Hepatic stellate cell (primary cell): ENCODE results near the gene GADD45A.
"Not testable (repeated sequence)": the region's sequence is repeated elsewhere in the genome, so short reads cannot be mapped to it uniquely, and the experiment has no call there.

Experiments
- DNase-seq: peaks from one replicate; pipeline ENCODE4 v3.0.0; 2011; ENCODE audit warnings: low spot score

Gene GADD45A

GRCh38 chr1:67721650-67722291 is 36.8 kb downstream of the GADD45A start:
- no peak for DNase-seq

- DNase-seq: no peak
These were observed 37.4 kb downstream of the GADD45A start for GRCh38 chr1:67722292-67722944.

DNA sequence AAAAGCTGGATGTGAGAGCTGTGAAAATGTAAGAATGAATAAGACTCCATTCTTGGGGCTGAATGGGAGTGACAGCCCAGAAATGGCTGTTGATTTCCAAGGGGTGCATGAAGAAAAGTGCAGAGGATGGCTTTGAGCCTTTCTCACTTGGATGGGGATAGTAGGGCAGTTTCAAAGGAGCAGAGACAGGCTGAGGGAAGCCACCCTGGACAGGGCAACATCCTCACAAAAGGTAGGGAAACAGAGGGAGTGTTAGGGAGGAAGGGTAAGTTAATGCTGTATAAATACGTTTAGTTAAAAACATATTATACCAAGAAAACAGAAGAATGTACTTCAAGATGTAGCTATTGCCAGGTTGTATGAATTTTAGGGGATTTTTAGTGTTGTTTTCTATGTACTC is 38.1 kb downstream of the GADD45A start:
- DNase-seq: no peak

GRCh38 chr1:67723620-67724019 is 38.6 kb downstream of the GADD45A start:
- no peak for DNase-seq

- no peak for DNase-seq
These were observed 40.0 kb downstream of the GADD45A start for GRCh38 chr1:67724928-67725560.

DNA sequence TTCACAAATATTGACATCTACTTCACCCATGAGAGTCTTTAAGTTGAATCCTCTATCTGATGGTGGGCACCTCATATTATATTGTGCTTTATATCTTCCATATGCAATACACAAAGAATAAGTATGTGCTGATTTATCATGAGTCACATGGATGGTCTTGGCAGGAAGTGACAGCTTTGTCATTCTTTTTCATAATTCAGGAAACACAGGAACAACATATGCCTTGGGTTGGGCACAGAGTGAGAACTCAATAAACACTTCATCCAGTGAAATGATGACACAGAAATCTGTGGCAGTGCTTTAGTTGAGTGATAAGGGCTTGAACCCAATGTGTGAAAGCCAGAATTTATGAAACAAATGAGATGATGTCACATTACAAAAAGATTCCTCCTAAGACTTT is 41.2 kb downstream of the GADD45A start:
- DNase-seq: no peak

- DNase-seq: no peak
These were observed 44.9 kb downstream of the GADD45A start for GRCh38 chr1:67729872-67730271.

DNA sequence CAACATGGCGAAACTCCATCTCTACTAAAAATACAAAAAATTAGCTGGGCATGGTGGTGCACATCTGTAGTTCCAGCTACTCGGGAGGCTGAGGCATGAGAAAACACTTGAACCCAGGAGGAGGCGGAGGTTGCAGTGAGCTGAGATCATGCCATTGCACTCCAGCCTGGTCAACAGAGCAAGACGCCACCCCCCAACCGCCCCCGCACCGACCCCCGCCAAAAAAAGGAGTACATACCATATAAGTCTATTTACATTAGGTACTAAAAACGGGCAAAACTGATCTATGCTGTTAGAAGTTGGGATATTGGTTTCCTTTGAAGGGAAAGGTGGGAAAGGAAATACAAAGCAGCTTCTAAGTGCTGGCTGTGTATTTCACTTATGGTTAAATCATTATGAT is 45.3 kb downstream of the GADD45A start:
- not testable (repeated sequence) for DNase-seq

DNA sequence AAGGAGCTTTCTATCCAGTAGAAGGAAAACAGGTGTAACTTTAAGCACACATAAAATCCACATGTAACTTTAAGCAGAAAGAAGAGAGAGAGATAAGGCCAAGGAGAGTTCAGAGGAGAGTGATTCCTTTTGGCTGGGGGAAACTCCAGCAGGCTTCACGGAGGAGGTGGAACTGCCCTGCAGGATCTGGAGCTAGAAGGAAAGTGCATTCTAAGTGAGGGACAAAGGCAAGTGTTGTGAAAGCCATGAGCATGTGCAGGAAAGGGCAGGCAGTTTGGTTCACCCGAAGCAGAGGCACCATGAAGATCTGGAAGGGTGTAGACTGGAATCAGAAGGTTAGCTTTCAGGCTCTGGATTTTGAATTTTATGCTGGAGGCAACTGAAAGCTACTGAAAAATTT is 46.3 kb downstream of the GADD45A start:
- no peak for DNase-seq

GRCh38 chr1:67732750-67733151 is 47.8 kb downstream of the GADD45A start:
- peak; percentile 71 for DNase-seq

DNA sequence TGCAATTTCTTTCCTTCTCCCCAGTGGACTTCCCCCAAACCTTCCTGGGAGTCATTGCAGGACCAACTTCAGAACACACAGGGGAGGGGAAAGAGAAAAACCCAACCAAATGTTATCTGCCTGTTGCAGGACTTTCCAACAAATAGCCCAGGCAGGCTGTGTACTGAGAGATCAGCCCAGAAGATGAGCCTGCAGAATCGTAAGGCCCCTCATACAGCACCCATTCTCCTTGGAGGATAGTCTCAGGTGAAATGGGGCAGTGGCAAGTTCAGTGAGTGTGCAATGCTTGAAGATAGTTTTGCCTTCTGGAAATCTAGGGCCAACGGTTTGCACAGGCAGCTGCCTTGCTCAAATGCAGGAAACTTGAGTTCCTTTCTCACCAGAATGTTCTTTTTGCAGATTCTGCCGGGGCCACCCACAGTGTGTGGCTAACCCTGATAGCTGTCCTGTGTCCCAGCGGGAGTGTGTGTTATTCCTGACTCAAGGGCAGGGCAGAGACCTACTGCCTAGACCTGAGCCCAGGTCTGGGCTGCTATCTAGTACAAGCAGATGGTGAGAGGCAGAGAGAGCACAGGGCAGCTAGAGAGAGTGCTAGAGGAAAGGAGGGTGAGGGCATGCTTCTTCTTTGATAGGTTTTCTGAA is 48.8 kb downstream of the GADD45A start:
- DNase-seq: no peak

GRCh38 chr1:67734323-67734690 is 49.3 kb downstream of the GADD45A start:
- no peak for DNase-seq

DNA sequence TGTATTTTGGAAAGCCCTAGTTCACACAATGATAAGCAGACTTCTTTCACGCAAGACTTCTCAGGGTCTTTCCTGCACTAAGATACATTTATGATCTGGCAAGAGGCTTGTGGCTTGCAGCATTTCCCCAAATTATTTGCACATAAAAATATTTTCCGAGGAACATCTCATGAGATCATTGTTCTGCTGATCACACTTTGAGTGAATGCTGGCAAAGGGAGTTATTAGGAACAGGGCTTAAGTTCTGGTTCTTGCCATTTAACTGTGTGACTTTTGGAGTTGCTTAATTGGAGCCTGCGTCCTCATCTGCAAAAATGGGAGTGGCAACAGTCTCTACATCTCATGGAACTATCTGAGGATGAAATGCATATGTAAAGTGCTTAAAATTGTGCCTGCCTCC is 50.2 kb downstream of the GADD45A start:
- no peak for DNase-seq

DNA sequence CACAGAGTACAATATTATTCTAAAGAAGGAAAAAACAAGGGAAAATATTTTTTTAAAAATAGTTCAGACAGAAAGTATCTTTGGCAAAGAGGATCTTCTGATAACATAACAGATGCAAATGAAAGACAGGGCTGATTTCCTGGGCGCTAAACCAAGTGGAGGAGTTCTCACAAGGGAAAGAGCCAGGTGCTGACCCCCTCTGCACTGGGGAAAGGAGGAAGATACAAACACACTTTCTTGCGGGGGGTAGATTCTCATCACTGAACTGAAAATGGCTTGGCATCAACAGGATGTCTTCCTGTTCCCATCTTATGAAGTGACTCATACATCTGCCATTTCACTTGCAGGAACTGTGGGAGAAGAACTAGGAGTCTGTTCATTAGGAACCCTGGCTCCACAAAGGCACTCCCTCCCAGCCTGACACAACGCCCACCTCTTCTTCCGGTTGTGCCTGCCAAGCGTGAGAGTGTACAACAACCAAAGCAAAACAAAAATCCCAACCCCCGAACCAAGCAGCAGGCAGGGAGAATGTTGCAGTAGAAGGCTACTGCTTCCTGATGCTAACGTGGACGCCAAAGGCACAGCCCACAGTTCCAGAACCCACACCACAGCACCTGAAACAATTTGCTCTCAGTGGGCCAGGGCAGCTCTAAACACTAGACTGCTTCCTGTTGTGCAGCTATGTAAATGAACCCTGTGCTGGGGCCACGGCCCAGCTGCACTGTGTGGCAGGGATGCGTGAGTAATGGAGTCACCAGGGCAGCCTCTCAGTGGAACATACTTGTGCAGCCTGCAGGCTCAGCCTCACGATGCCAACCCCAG is 51.0 kb downstream of the GADD45A start:
- peak; percentile 63 for DNase-seq

DNA sequence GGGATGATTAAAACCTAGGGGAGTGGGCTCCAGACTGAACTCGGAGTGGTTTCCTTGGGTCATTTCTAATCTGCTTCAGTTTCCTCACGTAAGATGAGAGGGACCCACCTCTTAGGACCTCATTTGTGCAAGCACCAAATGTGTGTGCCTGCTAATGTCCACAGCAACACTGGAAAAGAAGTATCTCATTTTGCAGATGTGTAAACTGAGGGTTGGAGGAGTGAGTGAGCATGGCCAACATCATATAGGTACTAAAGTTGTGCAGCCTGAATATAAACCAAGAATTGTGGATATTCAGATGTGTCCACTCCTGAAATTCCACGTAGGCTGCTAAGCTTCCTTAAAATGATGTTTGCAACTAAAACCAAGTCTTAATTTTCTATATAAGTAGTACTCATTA is 51.7 kb downstream of the GADD45A start:
- DNase-seq: no peak

DNA sequence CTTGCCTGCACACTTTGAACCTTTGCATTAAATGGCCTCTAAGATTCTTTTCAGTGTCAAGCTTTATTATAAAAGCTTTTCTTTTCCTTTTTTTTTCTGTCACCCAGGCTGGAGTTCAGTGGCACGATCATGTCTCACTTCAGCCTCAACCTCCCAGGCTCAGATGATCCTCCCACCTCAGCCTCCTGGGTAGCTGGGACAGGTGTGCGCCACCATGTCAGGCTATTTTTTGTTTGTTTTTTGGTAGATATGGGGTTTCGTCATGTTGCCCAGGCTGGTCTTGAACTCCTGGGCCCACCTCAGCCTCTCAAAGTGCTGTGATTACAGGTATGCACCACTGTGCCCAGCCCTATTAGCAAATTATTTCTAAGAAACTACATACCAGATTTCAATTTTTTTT is 52.9 kb downstream of the GADD45A start:
- DNase-seq: no peak
